ENCODE data around the gene CETP. TPM values are rescaled to one million over a fixed set of nuclear protein-coding genes. Genes with fewer than 3 reads are reported as not detected.

The CETP gene
- total RNA-seq, 1 donor from 2014 or later = 3.1 TPM

- H3K27ac ChIP-seq (ENCODE audit: low read depth, low read length) = no peak overlapping the region
- H3K4me1 ChIP-seq (ENCODE audit: control insufficient read depth in 3 of 3, insufficient read depth in 3 of 3, low read length in 3 of 3) = no peaks in the 10 kb centered on the region
- no peak overlapping the region for H3K9ac ChIP-seq (ENCODE audit: low read depth in 1 of 3, low read length in 3 of 3)
- peaks cover 54 to 71% (median 58%) of the 10 kb centered on the region in 3 donors for H3K36me3 ChIP-seq (ENCODE audit: control insufficient read depth in 3 of 3, insufficient read depth in 3 of 3, low read length in 3 of 3)
- H3K9me3 ChIP-seq (ENCODE audit: control insufficient read depth in 3 of 3, low read length in 3 of 3) = no peaks in the 10 kb centered on the region
- no peak overlapping the region for H3K4me3 ChIP-seq (ENCODE audit: low read length in 3 of 3)
- no peaks in the 10 kb centered on the region for H3K27me3 ChIP-seq (ENCODE audit: control insufficient read depth in 3 of 3, insufficient read depth in 3 of 3, low read length in 3 of 3)
Observed at GRCh38 chr16:56944954-56945839, 16.6 kb upstream of the CETP start.

- Histone ChIP-seq H3K9ac (ENCODE audit: low read depth in 1 of 3, low read length in 3 of 3) (no peak overlapping the region), H3K4me3 (ENCODE audit: low read length in 3 of 3) (no peak overlapping the region), H3K9me3 (ENCODE audit: control insufficient read depth in 3 of 3, low read length in 3 of 3) (no peaks in the 10 kb centered on the region), H3K27ac (ENCODE audit: low read depth, low read length) (no peak overlapping the region), H3K4me1 (ENCODE audit: control insufficient read depth in 3 of 3, insufficient read depth in 3 of 3, low read length in 3 of 3) (peaks cover 0 to 1% (median 0%) of the 10 kb centered on the region in 3 donors), H3K36me3 (ENCODE audit: control insufficient read depth in 3 of 3, insufficient read depth in 3 of 3, low read length in 3 of 3) (peaks cover 47 to 63% (median 50%) of the 10 kb centered on the region in 3 donors), H3K27me3 (ENCODE audit: control insufficient read depth in 3 of 3, insufficient read depth in 3 of 3, low read length in 3 of 3) (no peaks in the 10 kb centered on the region)
Observed at GRCh38 chr16:56945847-56946527, 15.8 kb upstream of the CETP start.

GRCh38 chr16:56946767-56947603 lies 14.8 kb upstream of the CETP start:
- Histone ChIP-seq H3K4me3 (ENCODE audit: low read length in 3 of 3) (no peak overlapping the region), H3K36me3 (ENCODE audit: control insufficient read depth in 3 of 3, insufficient read depth in 3 of 3, low read length in 3 of 3) (peaks cover 40 to 54% (median 42%) of the 10 kb centered on the region in 3 donors), H3K27ac (ENCODE audit: low read depth, low read length) (no peak overlapping the region), H3K9ac (ENCODE audit: low read depth in 1 of 3, low read length in 3 of 3) (no peak overlapping the region), H3K4me1 (ENCODE audit: control insufficient read depth in 3 of 3, insufficient read depth in 3 of 3, low read length in 3 of 3) (peaks cover 0 to 4% (median 0%) of the 10 kb centered on the region in 3 donors), H3K9me3 (ENCODE audit: control insufficient read depth in 3 of 3, low read length in 3 of 3) (no peaks in the 10 kb centered on the region), H3K27me3 (ENCODE audit: control insufficient read depth in 3 of 3, insufficient read depth in 3 of 3, low read length in 3 of 3) (no peaks in the 10 kb centered on the region)

GRCh38 chr16:56947604-56947995 lies 14.2 kb upstream of the CETP start:
- no peak overlapping the region for H3K4me3 ChIP-seq (ENCODE audit: low read length in 3 of 3)
- H3K9me3 ChIP-seq (ENCODE audit: control insufficient read depth in 3 of 3, low read length in 3 of 3) = no peaks in the 10 kb centered on the region
- H3K27me3 ChIP-seq (ENCODE audit: control insufficient read depth in 3 of 3, insufficient read depth in 3 of 3, low read length in 3 of 3) = no peaks in the 10 kb centered on the region
- H3K36me3 ChIP-seq (ENCODE audit: control insufficient read depth in 3 of 3, insufficient read depth in 3 of 3, low read length in 3 of 3) = peaks cover 34 to 48% (median 36%) of the 10 kb centered on the region in 3 donors
- H3K4me1 ChIP-seq (ENCODE audit: control insufficient read depth in 3 of 3, insufficient read depth in 3 of 3, low read length in 3 of 3) = peaks cover 0 to 4% (median 0%) of the 10 kb centered on the region in 3 donors
- no peak overlapping the region for H3K27ac ChIP-seq (ENCODE audit: low read depth, low read length)
- no peak overlapping the region for H3K9ac ChIP-seq (ENCODE audit: low read depth in 1 of 3, low read length in 3 of 3)

GRCh38 chr16:56948234-56948633 lies 13.5 kb upstream of the CETP start:
- H3K36me3 ChIP-seq (ENCODE audit: control insufficient read depth in 3 of 3, insufficient read depth in 3 of 3, low read length in 3 of 3) = peaks cover 28 to 42% (median 29%) of the 10 kb centered on the region in 3 donors
- H3K27ac ChIP-seq (ENCODE audit: low read depth, low read length) = no peak overlapping the region
- H3K4me1 ChIP-seq (ENCODE audit: control insufficient read depth in 3 of 3, insufficient read depth in 3 of 3, low read length in 3 of 3) = peaks cover 0 to 4% (median 0%) of the 10 kb centered on the region in 3 donors
- no peaks in the 10 kb centered on the region for H3K9me3 ChIP-seq (ENCODE audit: control insufficient read depth in 3 of 3, low read length in 3 of 3)
- H3K27me3 ChIP-seq (ENCODE audit: control insufficient read depth in 3 of 3, insufficient read depth in 3 of 3, low read length in 3 of 3) = no peaks in the 10 kb centered on the region
- H3K4me3 ChIP-seq (ENCODE audit: low read length in 3 of 3) = no peak overlapping the region
- H3K9ac ChIP-seq (ENCODE audit: low read depth in 1 of 3, low read length in 3 of 3) = no peak overlapping the region

- Histone ChIP-seq H3K4me3 (ENCODE audit: low read length in 3 of 3) (no peak overlapping the region), H3K27me3 (ENCODE audit: control insufficient read depth in 3 of 3, insufficient read depth in 3 of 3, low read length in 3 of 3) (no peaks in the 10 kb centered on the region), H3K9me3 (ENCODE audit: control insufficient read depth in 3 of 3, low read length in 3 of 3) (no peaks in the 10 kb centered on the region), H3K27ac (ENCODE audit: low read depth, low read length) (no peak overlapping the region), H3K4me1 (ENCODE audit: control insufficient read depth in 3 of 3, insufficient read depth in 3 of 3, low read length in 3 of 3) (peaks cover 0 to 4% (median 0%) of the 10 kb centered on the region in 3 donors), H3K9ac (ENCODE audit: low read depth in 1 of 3, low read length in 3 of 3) (no peak overlapping the region), H3K36me3 (ENCODE audit: control insufficient read depth in 3 of 3, insufficient read depth in 3 of 3, low read length in 3 of 3) (peaks cover 12 to 26% (median 13%) of the 10 kb centered on the region in 3 donors)
Observed at GRCh38 chr16:56950051-56950450, 11.7 kb upstream of the CETP start.

GRCh38 chr16:56950455-56950854 lies 11.3 kb upstream of the CETP start:
- no peak overlapping the region for H3K9ac ChIP-seq (ENCODE audit: low read depth in 1 of 3, low read length in 3 of 3)
- no peak overlapping the region for H3K4me3 ChIP-seq (ENCODE audit: low read length in 3 of 3)
- H3K27ac ChIP-seq (ENCODE audit: low read depth, low read length) = no peak overlapping the region
- no peaks in the 10 kb centered on the region for H3K9me3 ChIP-seq (ENCODE audit: control insufficient read depth in 3 of 3, low read length in 3 of 3)
- no peaks in the 10 kb centered on the region for H3K27me3 ChIP-seq (ENCODE audit: control insufficient read depth in 3 of 3, insufficient read depth in 3 of 3, low read length in 3 of 3)
- peaks cover 0 to 4% (median 0%) of the 10 kb centered on the region in 3 donors for H3K4me1 ChIP-seq (ENCODE audit: control insufficient read depth in 3 of 3, insufficient read depth in 3 of 3, low read length in 3 of 3)
- H3K36me3 ChIP-seq (ENCODE audit: control insufficient read depth in 3 of 3, insufficient read depth in 3 of 3, low read length in 3 of 3) = peaks cover 8 to 22% (median 9%) of the 10 kb centered on the region in 3 donors

GRCh38 chr16:56950881-56951771 lies 10.6 kb upstream of the CETP start:
- peaks cover 0 to 4% (median 0%) of the 10 kb centered on the region in 3 donors for H3K4me1 ChIP-seq (ENCODE audit: control insufficient read depth in 3 of 3, insufficient read depth in 3 of 3, low read length in 3 of 3)
- H3K36me3 ChIP-seq (ENCODE audit: control insufficient read depth in 3 of 3, insufficient read depth in 3 of 3, low read length in 3 of 3) = peaks cover 7 to 17% (median 8%) of the 10 kb centered on the region in 3 donors
- no peak overlapping the region for H3K27ac ChIP-seq (ENCODE audit: low read depth, low read length)
- H3K9me3 ChIP-seq (ENCODE audit: control insufficient read depth in 3 of 3, low read length in 3 of 3) = no peaks in the 10 kb centered on the region
- H3K27me3 ChIP-seq (ENCODE audit: control insufficient read depth in 3 of 3, insufficient read depth in 3 of 3, low read length in 3 of 3) = no peaks in the 10 kb centered on the region
- no peak overlapping the region for H3K9ac ChIP-seq (ENCODE audit: low read depth in 1 of 3, low read length in 3 of 3)
- no peak overlapping the region for H3K4me3 ChIP-seq (ENCODE audit: low read length in 3 of 3)

- H3K27me3 ChIP-seq (ENCODE audit: control insufficient read depth in 3 of 3, insufficient read depth in 3 of 3, low read length in 3 of 3) = no peaks in the 10 kb centered on the region
- H3K9me3 ChIP-seq (ENCODE audit: control insufficient read depth in 3 of 3, low read length in 3 of 3) = no peaks in the 10 kb centered on the region
- no peak overlapping the region for H3K9ac ChIP-seq (ENCODE audit: low read depth in 1 of 3, low read length in 3 of 3)
- H3K4me3 ChIP-seq (ENCODE audit: low read length in 3 of 3) = no peak overlapping the region
- H3K36me3 ChIP-seq (ENCODE audit: control insufficient read depth in 3 of 3, insufficient read depth in 3 of 3, low read length in 3 of 3) = peaks cover 0 to 10% (median 0%) of the 10 kb centered on the region in 3 donors
- H3K27ac ChIP-seq (ENCODE audit: low read depth, low read length) = no peak overlapping the region
- H3K4me1 ChIP-seq (ENCODE audit: control insufficient read depth in 3 of 3, insufficient read depth in 3 of 3, low read length in 3 of 3) = peaks cover 0 to 4% (median 0%) of the 10 kb centered on the region in 3 donors
Observed at GRCh38 chr16:56953006-56953405, 8.7 kb upstream of the CETP start.

All from skeletal muscle tissue (tissue), 4 donors.